Measurements from ENCODE around the gene BCLAF1. TPM values are rescaled to one million over a fixed set of nuclear protein-coding genes. Genes with fewer than 3 reads are reported as not detected.

Gene BCLAF1
- total and polyA plus RNA-seq, 2 of the 8 experiments (the other 6 are each of a cell fraction or from before 2014, with no cell fraction given) = 30.5 to 230 TPM

DNA sequence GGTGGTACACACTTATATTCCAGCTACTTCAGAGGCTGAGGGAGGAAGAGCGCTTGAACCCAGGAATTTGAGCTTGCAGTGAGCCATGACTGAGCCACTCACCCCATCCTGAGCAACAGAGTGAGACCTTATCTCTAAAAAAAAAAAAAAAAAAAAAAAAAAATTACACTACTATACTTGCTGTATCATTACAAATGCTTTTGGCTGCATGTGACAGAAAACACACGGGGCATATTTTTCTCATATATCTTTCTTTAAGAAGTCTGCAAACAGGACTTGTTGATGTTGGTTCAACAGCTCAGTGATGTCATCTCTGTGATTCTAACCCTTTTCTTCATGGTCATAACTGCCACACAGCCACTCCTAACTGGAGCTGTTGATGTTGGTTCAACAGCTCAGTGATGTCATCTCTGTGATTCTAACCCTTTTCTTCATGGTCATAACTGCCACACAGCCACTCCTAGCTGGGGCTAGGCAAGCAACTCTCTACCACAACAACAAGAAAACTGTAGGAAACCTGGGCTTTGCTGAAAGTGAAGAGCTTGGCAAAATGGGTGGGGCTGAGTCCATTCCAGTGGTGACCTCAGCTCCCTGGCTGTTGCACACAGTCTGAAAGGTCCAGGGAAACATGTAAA lies 59.3 kb downstream of the BCLAF1 start (continued):
- TF ChIP-seq EP300 (IDR thresholded peaks at IDR 0.05; ENCODE audit: borderline replicate concordance in 1 of 2, low read depth in 2 of 2, low read length in 2 of 2) (no peak), HDAC6 (IDR thresholded peaks at IDR 0.05; ENCODE audit: low read depth, low read length) (no peak), ATF2 (IDR thresholded peaks at IDR 0.05; ENCODE audit: low read length) (no peak), RNF2 (IDR thresholded peaks at IDR 0.05; ENCODE audit: borderline replicate concordance, low read depth, low read length, missing control alignments, poor library complexity, severe bottlenecking) (no peak), BACH1 (IDR thresholded peaks at IDR 0.05; ENCODE audit: low read length) (no peak), CHD7 (IDR thresholded peaks at IDR 0.05; ENCODE audit: insufficient replicate concordance, low read length) (no peak), PHF8 (conservative IDR thresholded peaks at IDR 0.05; ENCODE audit: low read depth, low read length) (no peak)

All from H1 (cell line).